MM.1S (cell line): ENCODE measurements around the gene PPP1CA.

Experiments used
- CTCF ChIP-seq: fragments of 300-600 bp; sonication (generic); IDR thresholded peaks from 2 replicates; pipeline ENCODE4 v1.5.1; 2016; ENCODE audit warnings: antibody characterized with exemption, low read length, mixed read lengths
- EZH2 ChIP-seq: fragments of 300-600 bp; sonication (generic); optimal IDR thresholded peaks from 2 replicates; pipeline ENCODE3; 2017; ENCODE audit warnings: low read depth, mild to moderate bottlenecking, antibody characterized with exemption, low read length, mixed read lengths
- EZH2phosphoT487 ChIP-seq: fragments of 300-600 bp; sonication (generic); IDR thresholded peaks from 2 replicates; pipeline ENCODE4 v1.6.1; 2018; ENCODE audit warnings: antibody characterized with exemption, low read length

GRCh38 chr11:67422891-67423290, 21.2 kb upstream of the PPP1CA start:
- TF ChIP-seq CTCF (no peak), EZH2 (no peak), EZH2phosphoT487 (no peak)
